ENCODE results near the gene NACA2.
"Not testable (repeated sequence)": the region's sequence is repeated elsewhere in the genome, so short reads cannot be mapped to it uniquely, and the experiment has no call there.

The NACA2 gene

GRCh38 chr17:61591018-61591417 lies at the start of gene NACA2:
TSS of gene NACA2 (minus strand) at chr17:61591219. CDS start at chr17:61591180, 39 bp downstream.
- no peak for DNase-seq

GRCh38 chr17:61639818-61640217 lies 48.8 kb upstream of the NACA2 start:
- no peak for DNase-seq

GRCh38 chr17:61638087-61638486 lies 47.1 kb upstream of the NACA2 start:
- no peak for DNase-seq

GRCh38 chr17:61635913-61636432 lies 45.0 kb upstream of the NACA2 start:
- peak; percentile 57 to 59 for DNase-seq

GRCh38 chr17:61634942-61635538 lies 44.0 kb upstream of the NACA2 start:
- no peak for DNase-seq

- no peak for DNase-seq
These were observed 43.1 kb upstream of the NACA2 start for GRCh38 chr17:61634011-61634539.

- DNase-seq: no peak
These were observed 41.8 kb upstream of the NACA2 start for GRCh38 chr17:61632826-61633225.

- no peak for DNase-seq
These were observed 40.8 kb upstream of the NACA2 start for GRCh38 chr17:61631800-61632199.

GRCh38 chr17:61628158-61628557 lies 37.1 kb upstream of the NACA2 start:
- DNase-seq: not testable (repeated sequence)

- no peak for DNase-seq
These were observed 36.6 kb upstream of the NACA2 start for GRCh38 chr17:61627658-61628057.

- DNase-seq: no peak
These were observed 36.1 kb upstream of the NACA2 start for GRCh38 chr17:61627125-61627524.

GRCh38 chr17:61625564-61625963 lies 34.5 kb upstream of the NACA2 start:
- no peak for DNase-seq

- no peak for DNase-seq
These were observed 33.9 kb upstream of the NACA2 start for GRCh38 chr17:61624951-61625350.

GRCh38 chr17:61621317-61621716 lies 30.3 kb upstream of the NACA2 start:
- DNase-seq: no peak

GRCh38 chr17:61619953-61620352 lies 28.9 kb upstream of the NACA2 start:
- DNase-seq: no peak

- DNase-seq: no peak
These were observed 28.5 kb upstream of the NACA2 start for GRCh38 chr17:61619493-61619892.

GRCh38 chr17:61618950-61619349 lies 27.9 kb upstream of the NACA2 start:
- DNase-seq: no peak

- no peak for DNase-seq
These were observed 26.3 kb upstream of the NACA2 start for GRCh38 chr17:61617330-61617729.

GRCh38 chr17:61616783-61617182 lies 25.8 kb upstream of the NACA2 start:
- no peak for DNase-seq

GRCh38 chr17:61614219-61614618 lies 23.2 kb upstream of the NACA2 start:
- no peak for DNase-seq

GRCh38 chr17:61611323-61611722 lies 20.3 kb upstream of the NACA2 start:
- no peak for DNase-seq

- DNase-seq: no peak
These were observed 14.7 kb upstream of the NACA2 start for GRCh38 chr17:61605692-61606091.

GRCh38 chr17:61601297-61601696 lies 10.3 kb upstream of the NACA2 start:
- DNase-seq: no peak

GRCh38 chr17:61600621-61601020 lies 9.6 kb upstream of the NACA2 start:
- no peak for DNase-seq

- DNase-seq: no peak
These were observed 8.6 kb upstream of the NACA2 start for GRCh38 chr17:61599608-61600007.

Measured in activated T-cell treated with anti-CD3 and anti-CD28 coated beads, Interleukin-2, amount 50 U/mL, for 48 hours (primary cell).